HG03159 (cell line): ENCODE results near the gene SYNJ2.

Source experiments
- ATAC-seq: cut with Tn5 transposase; IDR thresholded peaks from one replicate; pipeline ENCODE4 v1.9.1; 2021; ENCODE audit warnings: mild to moderate bottlenecking, moderate library complexity; ENCODE audit not compliant: unreplicated experiment

The SYNJ2 gene

GRCh38 chr6:158115508-158115907, 133.8 kb downstream of the SYNJ2 start:
- no peak for ATAC-seq

- no peak for ATAC-seq
Observed at GRCh38 chr6:158118886-158119285, 137.2 kb downstream of the SYNJ2 start.

DNA sequence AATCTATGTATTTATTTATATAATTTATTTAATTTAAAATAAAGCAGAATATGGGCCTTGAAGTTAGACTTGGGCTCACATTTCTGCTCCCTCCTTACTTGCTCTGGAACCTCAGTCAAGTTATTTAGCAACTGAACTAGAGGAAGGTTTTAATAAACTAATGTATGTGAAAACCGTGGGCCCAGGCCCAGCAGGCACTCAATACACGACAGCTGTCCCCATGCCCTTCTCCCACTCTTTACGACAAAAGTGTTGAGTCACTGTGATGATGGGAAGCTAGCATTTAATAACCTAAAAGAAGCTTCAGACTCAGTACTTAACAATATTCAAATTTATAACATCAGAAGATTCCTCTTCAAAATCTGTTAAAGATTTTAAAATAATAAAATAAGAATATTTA, 139.7 kb downstream of the SYNJ2 start:
- no peak for ATAC-seq

GRCh38 chr6:158122048-158122447, 140.4 kb downstream of the SYNJ2 start:
- no peak for ATAC-seq

DNA sequence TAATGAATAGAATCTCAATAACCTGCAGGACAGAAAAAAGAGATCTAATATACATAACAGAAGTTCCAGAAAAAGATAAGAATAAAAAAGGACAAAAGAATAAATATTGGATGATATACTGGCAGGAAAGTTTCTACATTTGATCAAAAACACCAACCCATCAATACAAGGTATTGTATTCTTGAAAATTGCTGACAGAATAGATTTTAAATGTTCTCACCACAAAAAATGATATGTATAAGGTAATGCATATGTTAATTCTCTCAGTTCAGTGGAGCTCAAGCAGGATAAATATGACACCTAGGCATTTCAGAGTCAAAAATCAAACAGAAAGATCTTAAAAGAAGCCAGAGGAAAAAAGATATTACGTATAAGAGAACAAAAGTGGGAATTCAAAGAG, 142.6 kb downstream of the SYNJ2 start:
- ATAC-seq, result no peak

DNA sequence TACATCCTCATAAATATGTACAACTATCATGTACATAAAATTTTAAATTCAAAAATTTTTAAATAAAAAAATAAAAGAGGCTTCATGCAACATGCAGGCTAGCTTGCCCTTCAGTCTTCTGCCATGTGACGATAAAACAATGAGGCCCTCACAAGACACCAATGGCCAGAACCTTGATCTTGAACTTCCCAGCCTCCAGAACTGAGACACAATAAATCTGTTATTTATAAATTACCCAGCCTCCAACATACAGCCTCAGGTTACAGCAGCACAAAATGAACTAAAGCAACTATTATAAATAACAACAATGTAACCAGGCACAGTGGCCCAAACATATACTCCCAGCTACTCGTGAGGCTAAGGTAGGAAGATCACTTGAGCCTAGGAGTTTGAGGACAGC, 143.6 kb downstream of the SYNJ2 start:
- no peak for ATAC-seq

- no peak for ATAC-seq
Observed at GRCh38 chr6:158131926-158132325, 150.3 kb downstream of the SYNJ2 start.

- no peak for ATAC-seq
Observed at GRCh38 chr6:158142789-158143188, 161.1 kb downstream of the SYNJ2 start.

- no peak for ATAC-seq
Observed at GRCh38 chr6:158143700-158144099, 162.0 kb downstream of the SYNJ2 start.
